K562 (cell line): ENCODE results near the gene FOXO3. TPM values are rescaled to one million over a fixed set of nuclear protein-coding genes. Genes with fewer than 3 reads are reported as not detected.
A peak's percentile ranks its signal among the peaks of the same experiment; 100 is the strongest.

Experiments used
- CBFA2T3 ChIP-seq: fragments of 450-650 bp; IDR thresholded peaks from 2 replicates; pipeline ENCODE4 v1.6.1; 2017
- FOXP1 ChIP-seq: sonication (generic); formaldehyde crosslinking; IDR thresholded peaks from 2 replicates; pipeline ENCODE4 v1.8.0; 2022; ENCODE audit warnings: mild to moderate bottlenecking, missing genetic modification reagents
- HLTF ChIP-seq: fragments of 450-650 bp; IDR thresholded peaks from 2 replicates; pipeline ENCODE4 v1.6.1; 2016
- LEF1 ChIP-seq: fragments of 450-650 bp; IDR thresholded peaks from 2 replicates; pipeline ENCODE4 v1.6.1; 2016; ENCODE audit warnings: mild to moderate bottlenecking
- MITF ChIP-seq: IDR thresholded peaks from 2 replicates; pipeline ENCODE4 v1.6.1; 2014; ENCODE audit warnings: antibody characterized with exemption
- MXI1 ChIP-seq: IDR thresholded peaks from 2 replicates; pipeline ENCODE4 v1.6.1; 2011; ENCODE audit warnings: low read depth, mild to moderate bottlenecking, improper control_type of control experiment, low read length
- MYBL2 ChIP-seq, 2 experiments: fragments of 450-650 bp in 1 of 2; sonication (generic) in 1 of 2; formaldehyde crosslinking in 1 of 2; IDR thresholded peaks; 2 replicates each; pipeline versions ENCODE4 v1.6.1 to v1.8.1; 2017 to 2022; ENCODE audit warnings: borderline replicate concordance in 1 of 2, inconsistent platforms in 1 of 2, low read depth in 1 of 2, mild to moderate bottlenecking in 1 of 2, missing genetic modification reagents in 1 of 2, moderate library complexity in 1 of 2
- NR2C2 ChIP-seq, 2 experiments: fragments of 200-800 bp in 1 of 2; sonication (Bioruptor generic) in 1 of 2; sonication (generic) in 1 of 2; formaldehyde crosslinking in 1 of 2; IDR thresholded peaks; 2 replicates each; pipeline versions ENCODE4 v1.6.1 to v1.8.0; 2016 to 2022; ENCODE audit warnings: mild to moderate bottlenecking in 1 of 2, missing compliant biosample characterization in 1 of 2, missing genetic modification characterization in 1 of 2, missing genetic modification reagents in 1 of 2
- POLR3G ChIP-seq: IDR thresholded peaks from 2 replicates; pipeline ENCODE4 v1.6.1; 2011; ENCODE audit not compliant: insufficient read length, insufficient replicate concordance; ENCODE audit errors: extremely low read depth
- STAT5A ChIP-seq: IDR thresholded peaks from 2 replicates; pipeline ENCODE4 v1.6.1; 2012; ENCODE audit warnings: low read length, inconsistent platforms, borderline replicate concordance
- TEAD1 ChIP-seq, 2 experiments: fragments of 450-650 bp in 1 of 2; sonication (generic) in 1 of 2; formaldehyde crosslinking; IDR thresholded peaks; 2 replicates each; pipeline versions ENCODE4 v1.4.0 to v1.8.0; 2020 to 2022; ENCODE audit warnings: mild to moderate bottlenecking in 2 of 2, missing genetic modification reagents in 1 of 2
- TFAM ChIP-seq: fragments of 250-450 bp; sonication (Bioruptor Pico); conservative IDR thresholded peaks from 2 replicates; pipeline ENCODE4 v1.5.0; 2021; ENCODE audit warnings: mild to moderate bottlenecking, moderate library complexity
- ZBTB8A ChIP-seq: fragments of 450-650 bp; IDR thresholded peaks from 2 replicates; pipeline ENCODE4 v1.6.1; 2018; ENCODE audit warnings: mild to moderate bottlenecking, moderate library complexity; ENCODE audit not compliant: partially characterized antibody
- polyA plus RNA-seq, 8 experiments: library from polyadenylated mRNA; depleted of rRNA in 4 of 8; stranded (reverse) in 5 of 8; unstranded in 3 of 8; fragments of >200 nt; fragmentation: Nextera tagmentation in 2 of 8; fragmentation: Illumina TruSeq in 1 of 8; extraction: Ambion mirVana in 2 of 8; extraction: Trizol in 1 of 8; gene quantifications; 2 replicates each; pipeline versions ENCODE4 v1.2.1 to v1.2.3, GENCODE V29; 2011 to 2014; ENCODE audit warnings: inconsistent platforms in 1 of 8, missing spikeins in 1 of 8
- total RNA-seq, 7 experiments: library from RNA; depleted of rRNA in 6 of 7; stranded (reverse); fragments of >200 nt in 6 of 7; fragmentation: Illumina TruSeq in 2 of 7; extraction: Trizol in 2 of 7; gene quantifications; 2 replicates each; pipeline versions ENCODE4 v1.2.1 to v1.2.3, GENCODE V29; 2011 to 2021; ENCODE audit warnings: low replicate concordance in 1 of 7
- TF ChIP-seq, protein P1 (sequence below), 2 experiments: IDR thresholded peaks in 1 of 2; conservative IDR thresholded peaks in 1 of 2; 2 replicates each; pipeline ENCODE4 v1.6.1; 2016; ENCODE audit warnings: low read depth in 2 of 2, mild to moderate bottlenecking in 1 of 2, missing compliant biosample characterization in 1 of 2, missing genetic modification characterization in 1 of 2, moderate library complexity in 1 of 2
- TF ChIP-seq, protein P2 (sequence below): sonication (generic); formaldehyde crosslinking; IDR thresholded peaks from 2 replicates; pipeline ENCODE4 v1.8.0; 2022; ENCODE audit warnings: mild to moderate bottlenecking, missing genetic modification reagents
- TF ChIP-seq, protein P3 (sequence below): sonication (generic); formaldehyde crosslinking; IDR thresholded peaks from 2 replicates; pipeline ENCODE4 v1.4.0; 2020; ENCODE audit warnings: mild to moderate bottlenecking, missing genetic modification reagents
- TF ChIP-seq, protein P4 (sequence below): fragments of 450-650 bp; formaldehyde crosslinking; IDR thresholded peaks from 2 replicates; pipeline ENCODE4 v1.4.0; 2020; ENCODE audit warnings: mild to moderate bottlenecking, moderate library complexity

FOXO3 gene
- total and polyA plus RNA-seq, 9 of the 15 experiments (the other 6 are each of a cell fraction or from before 2014, with no cell fraction given) = 3.0 to 14.6 (median 6.0) TPM

GRCh38 chr6:108661430-108661829 is 100.7 kb downstream of the FOXO3 start (continued):
- TF ChIP-seq, protein P1, sequence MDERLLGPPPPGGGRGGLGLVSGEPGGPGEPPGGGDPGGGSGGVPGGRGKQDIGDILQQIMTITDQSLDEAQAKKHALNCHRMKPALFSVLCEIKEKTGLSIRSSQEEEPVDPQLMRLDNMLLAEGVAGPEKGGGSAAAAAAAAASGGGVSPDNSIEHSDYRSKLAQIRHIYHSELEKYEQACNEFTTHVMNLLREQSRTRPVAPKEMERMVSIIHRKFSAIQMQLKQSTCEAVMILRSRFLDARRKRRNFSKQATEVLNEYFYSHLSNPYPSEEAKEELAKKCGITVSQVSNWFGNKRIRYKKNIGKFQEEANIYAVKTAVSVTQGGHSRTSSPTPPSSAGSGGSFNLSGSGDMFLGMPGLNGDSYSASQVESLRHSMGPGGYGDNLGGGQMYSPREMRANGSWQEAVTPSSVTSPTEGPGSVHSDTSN (CRISPR knock-in tag; IDR thresholded peaks at IDR 0.05; ENCODE audit: low read depth) = no peak
- TF ChIP-seq, protein P1 (tag; conservative IDR thresholded peaks at IDR 0.05; ENCODE audit: low read depth) = peak; percentile 60
- TF ChIP-seq HLTF (no peak), MITF (no peak), POLR3G (no peak), MYBL2 (IDR thresholded peaks at IDR 0.05; ENCODE audit: low read depth) (no peak), MYBL2 (CRISPR knock-in tag; IDR thresholded peaks at IDR 0.05; ENCODE audit: borderline replicate concordance) (no peak), ZBTB8A (no peak), MXI1 (no peak), CBFA2T3 (no peak), STAT5A (no peak), TEAD1 (CRISPR knock-in tag; IDR thresholded peaks at IDR 0.05) (no peak), NR2C2 (CRISPR knock-in tag; IDR thresholded peaks at IDR 0.05) (no peak), NR2C2 (tag; IDR thresholded peaks at IDR 0.05) (peak; percentile 46; the same call in 1 of the 2 replicates), LEF1 (no peak), FOXP1 (no peak), TFAM (CRISPR knock-in tag) (no peak)
- TF ChIP-seq, protein P2, sequence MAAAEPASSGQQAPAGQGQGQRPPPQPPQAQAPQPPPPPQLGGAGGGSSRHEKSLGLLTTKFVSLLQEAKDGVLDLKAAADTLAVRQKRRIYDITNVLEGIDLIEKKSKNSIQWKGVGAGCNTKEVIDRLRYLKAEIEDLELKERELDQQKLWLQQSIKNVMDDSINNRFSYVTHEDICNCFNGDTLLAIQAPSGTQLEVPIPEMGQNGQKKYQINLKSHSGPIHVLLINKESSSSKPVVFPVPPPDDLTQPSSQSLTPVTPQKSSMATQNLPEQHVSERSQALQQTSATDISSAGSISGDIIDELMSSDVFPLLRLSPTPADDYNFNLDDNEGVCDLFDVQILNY (CRISPR knock-in tag) = no peak
- TF ChIP-seq, protein P3, sequence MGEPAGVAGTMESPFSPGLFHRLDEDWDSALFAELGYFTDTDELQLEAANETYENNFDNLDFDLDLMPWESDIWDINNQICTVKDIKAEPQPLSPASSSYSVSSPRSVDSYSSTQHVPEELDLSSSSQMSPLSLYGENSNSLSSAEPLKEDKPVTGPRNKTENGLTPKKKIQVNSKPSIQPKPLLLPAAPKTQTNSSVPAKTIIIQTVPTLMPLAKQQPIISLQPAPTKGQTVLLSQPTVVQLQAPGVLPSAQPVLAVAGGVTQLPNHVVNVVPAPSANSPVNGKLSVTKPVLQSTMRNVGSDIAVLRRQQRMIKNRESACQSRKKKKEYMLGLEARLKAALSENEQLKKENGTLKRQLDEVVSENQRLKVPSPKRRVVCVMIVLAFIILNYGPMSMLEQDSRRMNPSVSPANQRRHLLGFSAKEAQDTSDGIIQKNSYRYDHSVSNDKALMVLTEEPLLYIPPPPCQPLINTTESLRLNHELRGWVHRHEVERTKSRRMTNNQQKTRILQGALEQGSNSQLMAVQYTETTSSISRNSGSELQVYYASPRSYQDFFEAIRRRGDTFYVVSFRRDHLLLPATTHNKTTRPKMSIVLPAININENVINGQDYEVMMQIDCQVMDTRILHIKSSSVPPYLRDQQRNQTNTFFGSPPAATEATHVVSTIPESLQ (CRISPR knock-in tag) = no peak
- TF ChIP-seq, protein P4, sequence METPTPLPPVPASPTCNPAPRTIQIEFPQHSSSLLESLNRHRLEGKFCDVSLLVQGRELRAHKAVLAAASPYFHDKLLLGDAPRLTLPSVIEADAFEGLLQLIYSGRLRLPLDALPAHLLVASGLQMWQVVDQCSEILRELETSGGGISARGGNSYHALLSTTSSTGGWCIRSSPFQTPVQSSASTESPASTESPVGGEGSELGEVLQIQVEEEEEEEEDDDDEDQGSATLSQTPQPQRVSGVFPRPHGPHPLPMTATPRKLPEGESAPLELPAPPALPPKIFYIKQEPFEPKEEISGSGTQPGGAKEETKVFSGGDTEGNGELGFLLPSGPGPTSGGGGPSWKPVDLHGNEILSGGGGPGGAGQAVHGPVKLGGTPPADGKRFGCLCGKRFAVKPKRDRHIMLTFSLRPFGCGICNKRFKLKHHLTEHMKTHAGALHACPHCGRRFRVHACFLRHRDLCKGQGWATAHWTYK (CRISPR knock-in tag) = no peak
